ENCODE data around the gene GOT1.
A peak's percentile ranks its signal among the peaks of the same experiment; 100 is the strongest.

Gene GOT1

DNA sequence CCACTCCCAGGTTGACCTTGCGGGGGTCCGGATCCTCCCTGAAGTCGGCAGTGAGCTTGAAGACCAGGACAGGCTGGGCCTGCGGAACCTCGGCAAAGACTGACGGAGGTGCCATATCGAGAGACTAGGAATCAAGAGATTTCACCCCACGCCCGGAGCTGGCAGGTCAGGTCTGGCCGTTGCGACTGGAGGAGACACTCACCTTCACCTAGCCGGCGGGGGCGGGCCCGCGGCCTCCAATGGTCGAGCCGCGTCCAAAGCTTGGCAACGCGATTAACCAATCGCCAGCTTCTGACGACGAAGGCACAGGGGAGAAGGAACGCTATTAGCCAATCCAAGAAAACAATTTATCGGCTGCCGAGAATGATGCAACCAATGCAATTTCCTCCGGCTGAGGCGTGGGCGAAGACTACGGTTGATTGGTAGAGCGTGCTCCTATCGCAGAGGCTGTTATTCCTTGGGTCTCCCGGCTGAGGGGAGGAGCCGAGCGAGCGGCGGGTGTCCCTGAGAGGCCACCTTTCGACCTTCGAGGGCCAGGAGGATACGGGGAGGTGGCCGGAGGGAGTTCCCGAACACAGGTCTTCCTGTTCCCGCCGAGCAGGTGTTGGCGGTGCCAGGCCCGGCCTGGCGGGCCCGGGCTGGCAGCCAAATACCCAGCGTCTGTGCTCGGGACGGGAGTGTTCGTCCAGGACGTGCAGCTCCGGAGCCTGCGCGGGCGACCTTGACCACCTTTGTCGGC lies at the start of gene GOT1:
Gene GOT1 (minus strand): TSS at position 174 of the 739 bp plus-strand sequence. CDS start 59 bp downstream, at position 115.
- TF ChIP-seq, protein P1, sequence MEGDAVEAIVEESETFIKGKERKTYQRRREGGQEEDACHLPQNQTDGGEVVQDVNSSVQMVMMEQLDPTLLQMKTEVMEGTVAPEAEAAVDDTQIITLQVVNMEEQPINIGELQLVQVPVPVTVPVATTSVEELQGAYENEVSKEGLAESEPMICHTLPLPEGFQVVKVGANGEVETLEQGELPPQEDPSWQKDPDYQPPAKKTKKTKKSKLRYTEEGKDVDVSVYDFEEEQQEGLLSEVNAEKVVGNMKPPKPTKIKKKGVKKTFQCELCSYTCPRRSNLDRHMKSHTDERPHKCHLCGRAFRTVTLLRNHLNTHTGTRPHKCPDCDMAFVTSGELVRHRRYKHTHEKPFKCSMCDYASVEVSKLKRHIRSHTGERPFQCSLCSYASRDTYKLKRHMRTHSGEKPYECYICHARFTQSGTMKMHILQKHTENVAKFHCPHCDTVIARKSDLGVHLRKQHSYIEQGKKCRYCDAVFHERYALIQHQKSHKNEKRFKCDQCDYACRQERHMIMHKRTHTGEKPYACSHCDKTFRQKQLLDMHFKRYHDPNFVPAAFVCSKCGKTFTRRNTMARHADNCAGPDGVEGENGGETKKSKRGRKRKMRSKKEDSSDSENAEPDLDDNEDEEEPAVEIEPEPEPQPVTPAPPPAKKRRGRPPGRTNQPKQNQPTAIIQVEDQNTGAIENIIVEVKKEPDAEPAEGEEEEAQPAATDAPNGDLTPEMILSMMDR (IDR thresholded peaks at IDR 0.05; ENCODE audit: insufficient read depth, low read length, poor library complexity, severe bottlenecking), result no peak
- Histone ChIP-seq H3K4me3 (replicated peaks; ENCODE audit: low read depth, low read length) (peak within 1 kb of the TSS; percentile 97), H3K27me3 (replicated peaks; ENCODE audit: control insufficient read depth, insufficient read depth, low read length) (no peaks in the 10 kb centered on the region), H3K36me3 (ENCODE audit: control insufficient read depth, insufficient read depth, low read length) (peaks cover 3% of the 10 kb centered on the region; the same call in 1 of the 2 replicates)
- DNase-seq (ENCODE audit: extremely low read depth, insufficient read length), result peak; percentile 95

DNA sequence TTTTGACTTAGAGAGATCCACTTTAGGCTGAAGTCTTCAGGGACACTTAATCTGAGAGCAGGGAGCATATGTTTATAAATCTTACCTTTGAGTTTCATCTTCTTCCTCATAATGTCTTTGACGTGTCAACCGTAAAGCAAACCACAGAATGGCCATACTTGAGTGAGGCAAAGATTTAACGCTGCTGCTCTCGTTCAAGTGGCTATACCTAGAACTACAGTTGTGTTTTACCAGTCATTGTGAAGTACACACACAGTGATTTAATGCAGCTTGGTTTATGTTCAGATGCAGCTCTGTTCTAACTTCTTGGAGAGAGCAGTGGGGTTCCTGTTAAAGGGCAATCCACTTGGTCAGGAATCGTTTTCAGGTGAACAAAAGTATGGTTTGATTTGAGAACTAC lies 39.9 kb upstream of the GOT1 start:
- no peak for DNase-seq (ENCODE audit: extremely low read depth, insufficient read length)
- no peak overlapping the region for H3K4me3 ChIP-seq (replicated peaks; ENCODE audit: low read depth, low read length)
- no peaks in the 10 kb centered on the region for H3K27me3 ChIP-seq (replicated peaks; ENCODE audit: control insufficient read depth, insufficient read depth, low read length)
- no peaks in the 10 kb centered on the region for H3K36me3 ChIP-seq (ENCODE audit: control insufficient read depth, insufficient read depth, low read length)
- TF ChIP-seq, protein P1 (IDR thresholded peaks at IDR 0.05; ENCODE audit: insufficient read depth, low read length, poor library complexity, severe bottlenecking), result no peak

DNA sequence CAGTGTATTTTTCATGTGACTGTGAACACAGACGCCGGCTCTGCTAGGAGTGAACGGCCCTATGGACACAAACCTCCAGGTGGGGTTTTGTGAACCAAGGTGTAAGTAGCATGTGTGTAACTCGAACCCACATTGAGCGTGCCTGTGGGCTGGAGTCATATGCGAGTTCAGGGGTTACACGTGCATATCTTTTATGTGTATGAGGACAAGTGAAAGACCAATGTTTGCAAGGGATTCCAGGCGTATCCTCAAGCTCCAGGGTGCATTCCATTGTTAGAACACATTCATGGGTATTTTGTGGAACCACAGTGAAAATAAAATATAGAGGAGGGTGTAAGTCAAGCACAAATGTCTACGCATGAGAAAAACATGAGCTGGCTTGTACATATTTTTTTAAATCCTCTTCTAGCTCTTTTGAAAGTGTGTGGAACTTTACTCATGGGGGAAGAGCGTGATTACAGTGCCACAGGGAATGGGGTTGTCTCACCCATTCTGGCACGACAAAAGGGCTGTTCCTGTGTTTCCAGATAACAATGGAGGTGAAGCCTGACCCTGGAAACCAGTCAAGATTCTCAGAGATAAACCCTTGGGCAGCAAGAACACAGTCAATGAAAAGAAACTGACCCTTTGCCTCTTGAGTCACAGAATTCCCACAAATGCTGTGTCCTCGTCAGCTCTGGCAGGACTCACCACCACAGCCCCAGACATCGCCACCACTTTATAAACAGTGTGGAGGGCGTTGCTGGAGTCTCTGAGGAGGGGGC lies 37.0 kb upstream of the GOT1 start:
- Histone ChIP-seq H3K36me3 (ENCODE audit: control insufficient read depth, insufficient read depth, low read length) (no peaks in the 10 kb centered on the region), H3K27me3 (replicated peaks; ENCODE audit: control insufficient read depth, insufficient read depth, low read length) (no peaks in the 10 kb centered on the region), H3K4me3 (replicated peaks; ENCODE audit: low read depth, low read length) (no peak overlapping the region)
- TF ChIP-seq, protein P1 (IDR thresholded peaks at IDR 0.05; ENCODE audit: insufficient read depth, low read length, poor library complexity, severe bottlenecking), result no peak
- DNase-seq (ENCODE audit: extremely low read depth, insufficient read length), result no peak

DNA sequence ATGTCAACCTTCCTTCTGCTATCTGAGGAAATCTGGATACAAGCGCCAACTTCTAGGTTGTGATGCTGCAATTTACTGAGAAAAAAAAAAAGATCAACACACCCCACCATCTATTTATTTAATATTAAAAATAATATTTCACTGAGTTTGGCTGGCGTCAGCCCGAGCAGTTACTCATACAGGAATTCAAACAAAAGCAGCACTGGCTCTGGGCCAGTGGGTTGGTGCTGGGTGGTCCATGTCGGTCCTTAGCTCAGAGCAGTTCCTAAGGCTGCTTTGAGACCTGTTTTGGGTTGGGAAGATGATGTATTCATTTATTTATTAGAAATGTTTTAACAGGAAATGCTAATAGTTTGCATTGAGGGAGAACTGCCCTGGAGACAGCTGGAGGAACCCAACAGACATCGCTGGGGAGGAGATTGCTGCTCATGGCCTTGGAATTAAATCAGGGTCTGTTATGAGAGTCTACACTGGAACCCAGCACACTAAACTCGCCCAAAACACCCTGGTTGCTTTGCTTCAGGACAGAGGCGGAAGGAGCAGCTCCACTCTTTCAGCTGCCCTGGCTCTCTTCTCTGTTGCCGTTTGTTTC lies 36.3 kb upstream of the GOT1 start:
- no peaks in the 10 kb centered on the region for H3K36me3 ChIP-seq (ENCODE audit: control insufficient read depth, insufficient read depth, low read length)
- DNase-seq (ENCODE audit: extremely low read depth, insufficient read length), result no peak
- TF ChIP-seq, protein P1 (IDR thresholded peaks at IDR 0.05; ENCODE audit: insufficient read depth, low read length, poor library complexity, severe bottlenecking), result no peak
- no peaks in the 10 kb centered on the region for H3K27me3 ChIP-seq (replicated peaks; ENCODE audit: control insufficient read depth, insufficient read depth, low read length)
- no peak overlapping the region for H3K4me3 ChIP-seq (replicated peaks; ENCODE audit: low read depth, low read length)

DNA sequence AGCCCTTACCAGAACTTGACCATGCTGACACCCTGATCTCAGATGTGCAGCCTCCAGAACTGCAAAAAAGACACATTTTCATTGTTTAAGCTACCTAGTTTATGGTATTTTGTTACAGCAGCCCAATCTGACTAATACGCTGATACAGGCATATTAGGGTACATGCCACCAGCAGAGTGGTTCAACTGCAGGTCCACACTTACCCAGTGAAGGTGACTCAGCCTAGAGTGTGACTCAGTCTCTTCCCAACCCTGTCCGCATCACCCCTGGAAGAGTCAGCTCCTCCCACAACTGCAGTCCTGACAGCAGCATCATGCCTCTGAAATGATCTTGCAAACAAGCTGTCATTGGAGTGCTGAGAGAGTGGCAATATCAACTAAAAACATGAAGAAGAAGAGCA lies 30.8 kb upstream of the GOT1 start:
- H3K27me3 ChIP-seq (replicated peaks; ENCODE audit: control insufficient read depth, insufficient read depth, low read length), result no peaks in the 10 kb centered on the region
- H3K4me3 ChIP-seq (replicated peaks; ENCODE audit: low read depth, low read length), result no peak overlapping the region
- DNase-seq (ENCODE audit: extremely low read depth, insufficient read length), result no peak
- TF ChIP-seq, protein P1 (IDR thresholded peaks at IDR 0.05; ENCODE audit: insufficient read depth, low read length, poor library complexity, severe bottlenecking), result no peak
- H3K36me3 ChIP-seq (ENCODE audit: control insufficient read depth, insufficient read depth, low read length), result no peaks in the 10 kb centered on the region

Measured in GM06990 (cell line).